Activated T-cell treated with anti-CD3 and anti-CD28 coated beads for 24 hours (primary cell): Measurements from ENCODE around the gene KCNJ16.
A peak's percentile ranks its signal among the peaks of the same experiment; 100 is the strongest.

Experiments
- DNase-seq: peaks from one replicate; pipeline ENCODE4 v3.0.0-alpha.2; 2020; ENCODE audit warnings: low read depth

The KCNJ16 gene

DNA sequence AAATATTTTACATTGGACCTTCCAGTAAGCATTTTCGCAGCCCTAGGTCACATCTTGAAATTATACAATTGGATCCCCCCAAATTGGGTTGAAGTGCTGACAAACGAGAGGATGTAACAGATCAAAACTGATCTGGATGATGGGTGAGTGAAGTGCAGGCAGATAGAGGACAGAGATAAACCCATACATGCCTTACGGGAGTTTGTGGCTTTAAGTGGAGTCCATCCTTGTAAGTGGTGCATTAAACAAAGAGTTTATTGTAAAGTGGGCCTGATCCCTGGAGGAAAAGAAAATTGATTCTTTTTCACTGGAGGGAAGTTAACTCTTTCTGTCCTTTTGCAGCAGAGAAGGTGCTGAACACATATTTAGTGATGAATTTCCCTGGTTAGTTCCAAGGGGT, 55.3 kb downstream of the KCNJ16 start:
- DNase-seq = no peak

DNA sequence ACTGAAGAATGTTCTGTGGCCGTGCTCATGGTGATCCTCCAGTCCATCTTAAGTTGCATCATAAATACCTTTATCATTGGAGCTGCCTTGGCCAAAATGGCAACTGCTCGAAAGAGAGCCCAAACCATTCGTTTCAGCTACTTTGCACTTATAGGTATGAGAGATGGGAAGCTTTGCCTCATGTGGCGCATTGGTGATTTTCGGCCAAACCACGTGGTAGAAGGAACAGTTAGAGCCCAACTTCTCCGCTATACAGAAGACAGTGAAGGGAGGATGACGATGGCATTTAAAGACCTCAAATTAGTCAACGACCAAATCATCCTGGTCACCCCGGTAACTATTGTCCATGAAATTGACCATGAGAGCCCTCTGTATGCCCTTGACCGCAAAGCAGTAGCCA, 57.5 kb downstream of the KCNJ16 start:
- DNase-seq = no peak

DNA sequence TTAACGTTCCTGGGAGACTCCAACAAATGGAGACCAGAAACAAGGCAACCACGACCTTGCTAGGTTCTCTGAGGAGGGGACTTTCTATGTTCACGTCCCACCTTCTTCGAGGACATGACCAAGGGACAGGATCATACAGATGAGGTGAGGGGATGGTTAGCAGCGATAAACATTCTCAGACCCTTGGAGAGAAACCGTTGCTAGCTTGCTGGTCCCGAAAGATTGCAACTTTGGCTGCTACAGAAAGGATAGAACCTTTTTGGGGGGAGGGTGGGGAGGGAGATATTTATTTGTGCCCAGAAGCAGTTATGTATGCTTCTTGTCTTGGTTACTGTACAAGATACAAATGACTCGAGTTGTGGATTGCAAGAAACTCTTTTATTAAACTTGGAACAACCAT, 59.0 kb downstream of the KCNJ16 start:
- DNase-seq = no peak

DNA sequence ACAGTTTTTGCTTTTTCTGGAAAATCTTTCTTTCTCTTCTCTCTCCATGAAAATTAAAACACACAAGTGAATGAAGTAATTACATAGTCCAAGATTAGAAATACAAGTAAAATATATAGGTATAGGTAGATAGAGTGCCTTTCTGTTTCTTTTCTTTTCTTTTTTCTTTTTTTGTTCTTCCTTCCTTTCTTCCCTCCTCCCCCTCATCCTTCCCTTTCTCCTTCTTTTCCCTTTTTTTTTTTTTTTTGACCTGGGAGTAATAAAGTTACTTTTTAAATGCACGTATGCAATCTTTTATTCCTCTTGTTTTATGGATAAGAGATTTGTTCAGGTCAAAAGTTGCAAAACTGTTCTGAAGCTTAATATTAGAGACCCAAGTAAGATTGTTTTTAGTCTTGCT, 59.8 kb downstream of the KCNJ16 start:
- DNase-seq = no peak

DNA sequence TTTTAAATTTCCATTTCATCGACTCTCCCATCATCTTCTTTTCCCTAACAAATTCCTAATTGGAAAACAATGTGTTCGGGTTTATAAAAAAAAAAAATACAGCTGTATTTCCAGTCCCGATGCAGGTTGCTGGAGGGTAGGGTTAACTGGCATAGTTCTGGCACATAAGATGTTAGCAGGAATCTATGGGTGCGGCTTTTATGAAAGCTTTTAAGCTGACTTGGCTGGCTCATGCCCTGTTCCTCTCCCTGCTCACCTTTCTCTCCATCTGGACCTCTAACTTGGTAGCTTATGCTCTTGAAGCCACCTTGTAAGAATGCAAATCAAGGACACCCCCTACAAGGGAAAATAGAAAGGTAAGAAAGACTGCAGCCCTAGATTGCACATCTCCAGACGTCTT, 61.1 kb downstream of the KCNJ16 start:
- no peak for DNase-seq

DNA sequence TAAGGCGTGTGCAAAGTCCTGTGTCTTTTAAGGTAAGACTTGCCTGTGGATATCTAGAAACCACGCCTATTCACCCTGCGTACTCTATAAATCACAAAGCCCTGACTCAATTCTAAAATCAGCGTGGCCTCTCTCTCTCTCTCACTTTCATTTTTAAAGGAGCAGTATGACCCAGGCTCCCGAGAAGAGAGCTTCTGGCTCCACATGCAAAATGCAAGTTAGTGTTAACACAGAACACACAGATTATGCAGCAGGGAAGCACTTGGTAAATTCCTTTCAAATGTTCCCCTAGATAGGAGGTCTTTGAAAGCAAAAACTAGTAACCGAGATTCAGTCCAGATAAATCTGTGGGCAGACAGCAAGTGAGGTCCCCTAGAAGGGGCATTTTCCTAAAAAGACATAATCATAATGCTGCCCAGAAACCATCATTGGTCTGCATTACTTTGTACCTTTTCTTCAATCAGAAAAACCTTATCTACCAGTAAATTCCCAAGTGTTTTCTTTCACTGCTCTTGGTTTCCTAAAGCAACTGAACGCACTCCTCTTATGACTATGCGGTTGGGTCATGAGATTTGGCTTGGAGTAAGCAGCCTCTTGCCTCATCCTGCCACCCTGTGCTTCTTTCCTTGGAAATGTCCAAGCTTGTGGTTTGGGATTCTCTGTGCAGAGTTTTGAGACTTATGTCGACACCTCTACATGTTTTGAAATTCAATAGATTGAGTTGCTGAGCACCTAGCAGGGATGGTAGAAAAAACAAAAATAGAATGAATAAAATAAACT, 62.6 kb downstream of the KCNJ16 start:
- DNase-seq = peak; percentile 5

DNA sequence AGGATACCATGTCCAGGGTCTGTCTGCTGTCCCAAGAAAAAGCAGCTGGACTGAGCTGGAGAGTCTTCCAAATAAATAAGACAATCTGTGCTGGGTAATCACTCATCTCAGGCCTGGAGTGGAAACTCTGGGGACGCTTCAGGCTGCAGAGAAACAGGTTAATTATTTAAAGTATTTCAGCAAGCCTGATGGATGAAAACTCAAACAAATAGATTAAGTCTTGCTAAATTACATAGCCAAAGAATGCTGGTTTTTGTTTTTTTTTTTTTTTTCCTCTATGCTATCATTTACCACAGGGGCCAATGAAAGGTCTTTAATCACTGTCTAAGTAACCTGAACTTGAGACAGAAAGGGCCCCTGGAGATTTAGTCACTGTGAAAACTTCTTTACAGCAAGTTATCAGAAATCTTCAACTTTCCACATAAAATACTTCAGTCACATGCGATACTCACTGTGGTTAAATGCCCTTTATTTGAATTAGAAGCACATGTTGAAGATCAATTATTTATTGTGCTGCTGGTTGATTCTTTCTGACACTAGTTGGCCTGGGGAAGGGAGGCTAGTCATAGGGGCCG, 63.4 kb downstream of the KCNJ16 start:
- no peak for DNase-seq

DNA sequence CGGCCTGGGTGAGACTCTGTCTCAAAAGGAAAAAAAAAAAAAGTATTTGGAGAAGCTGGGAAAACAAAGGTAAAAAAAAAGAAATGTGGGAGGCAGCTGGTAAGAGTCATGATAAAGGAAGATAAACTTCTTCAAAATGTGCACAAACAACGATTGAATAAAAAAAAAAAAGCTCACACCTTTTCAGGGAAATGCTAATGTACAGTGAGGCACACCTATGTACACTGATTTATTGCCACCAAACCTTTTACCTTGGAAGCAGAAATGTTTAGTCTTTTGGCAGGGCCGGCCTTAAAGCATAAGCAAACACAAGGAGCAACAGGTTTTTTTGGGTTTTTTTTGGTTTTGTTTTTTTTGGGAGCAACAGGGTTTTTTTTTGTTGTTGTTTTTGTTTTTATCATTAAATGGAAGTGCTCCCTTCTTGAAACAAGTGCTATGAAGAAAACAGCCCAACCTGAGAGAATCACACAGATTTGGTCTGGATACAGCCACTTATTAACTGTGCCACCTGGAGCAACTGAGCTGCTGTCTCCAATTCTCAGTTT, 64.5 kb downstream of the KCNJ16 start:
- no peak for DNase-seq

DNA sequence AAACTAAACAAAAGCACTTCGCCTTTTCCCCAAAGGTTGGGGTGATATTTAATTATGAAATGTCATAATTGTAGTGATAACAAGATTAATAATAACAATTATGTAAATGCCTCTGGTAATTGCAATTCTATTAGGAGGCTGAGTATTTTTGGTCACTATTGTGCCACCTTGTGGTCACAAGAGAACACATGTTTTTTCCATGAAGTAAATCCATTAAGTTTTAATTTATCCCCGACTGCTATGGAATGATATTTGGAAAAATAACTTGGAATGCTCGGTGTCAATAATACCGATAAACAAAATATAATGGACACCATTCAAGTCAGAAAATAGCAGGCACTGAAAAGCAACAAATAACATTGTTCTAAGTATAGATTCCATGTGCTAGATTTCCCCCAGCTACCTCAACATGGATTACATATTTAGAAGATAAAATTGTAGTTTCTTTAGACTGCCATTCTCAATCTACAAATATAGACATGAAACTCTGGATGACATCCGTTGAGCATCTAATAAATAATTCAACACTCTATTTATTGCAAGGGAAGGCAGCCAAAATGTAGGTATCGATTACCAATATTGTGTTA, 69.3 kb downstream of the KCNJ16 start:
- no peak for DNase-seq

DNA sequence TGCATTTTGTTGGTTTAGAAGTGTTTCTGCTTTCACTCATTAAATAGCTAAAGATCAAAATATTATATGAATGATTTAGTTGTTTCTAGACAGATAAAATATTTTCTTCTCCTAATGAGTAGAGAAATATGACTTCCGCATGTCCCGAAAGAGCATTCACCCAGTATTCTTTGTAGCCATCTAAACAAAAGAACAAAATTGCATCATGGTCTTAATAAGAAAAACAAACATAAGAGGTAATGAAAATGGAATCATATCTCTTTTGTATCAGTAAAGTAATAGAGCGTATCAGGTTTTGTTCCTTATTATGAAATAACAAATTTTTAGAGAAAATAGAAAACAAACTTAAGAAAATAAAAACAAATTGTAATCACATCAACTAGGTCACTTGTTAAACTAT, 78.2 kb downstream of the KCNJ16 start:
- DNase-seq = no peak

DNA sequence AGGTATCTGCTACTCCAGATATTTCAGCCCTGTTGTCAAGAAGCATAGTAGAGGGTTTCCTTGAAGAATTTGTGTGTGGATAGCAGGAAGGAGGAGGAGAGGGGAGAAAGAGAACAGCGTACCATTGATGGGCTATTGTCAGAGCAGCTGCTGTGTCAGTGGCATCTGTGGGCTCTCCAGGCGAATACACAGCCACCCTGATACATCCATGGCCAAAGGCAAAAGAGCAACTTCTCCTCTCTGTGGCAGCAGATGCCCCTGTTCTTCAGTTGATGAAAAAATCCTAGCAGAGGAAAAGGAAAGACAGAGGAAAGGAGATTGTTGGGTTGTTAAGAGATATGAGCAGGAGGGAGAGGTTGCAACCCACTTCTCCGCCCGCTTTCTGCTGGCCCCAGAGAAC, 82.1 kb downstream of the KCNJ16 start:
- DNase-seq = no peak

DNA sequence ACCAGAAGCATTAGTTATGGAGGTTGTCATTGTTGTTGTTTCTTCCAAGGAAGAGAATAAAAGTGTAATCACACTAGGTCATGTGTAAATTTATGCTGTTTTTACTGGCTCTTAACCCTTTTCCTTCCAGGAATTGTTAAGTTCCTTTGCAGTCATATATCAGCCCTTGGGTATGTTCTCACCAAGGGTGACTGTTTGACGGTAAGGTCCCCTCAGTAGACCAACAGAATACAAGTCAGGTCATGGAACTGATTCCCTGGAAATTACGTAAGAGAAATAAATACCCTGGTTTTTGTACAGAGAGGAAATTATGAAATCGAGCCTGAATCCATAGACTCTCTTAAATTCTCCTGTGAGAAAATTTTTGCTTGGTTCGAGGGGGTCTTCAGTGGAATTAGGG, 83.2 kb downstream of the KCNJ16 start:
- DNase-seq = no peak

DNA sequence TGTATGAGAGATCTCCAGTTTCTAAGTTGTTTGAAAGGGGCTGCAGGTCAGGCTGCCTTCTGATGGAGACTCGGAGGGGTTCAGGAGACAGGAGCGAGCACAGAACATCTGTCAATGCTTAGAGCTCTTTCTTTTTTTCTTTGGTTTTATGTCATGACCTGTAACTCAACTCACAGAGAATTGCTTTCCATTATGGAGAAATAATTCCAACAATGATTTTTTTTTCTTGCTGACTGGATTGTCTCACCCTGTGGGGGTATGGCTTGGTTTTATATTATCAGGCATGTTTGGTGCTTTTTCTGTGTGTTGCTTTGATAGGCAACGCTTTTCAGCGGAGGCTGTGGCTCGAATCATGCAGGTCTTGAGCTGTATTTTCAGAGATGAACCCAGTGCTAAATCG, 83.6 kb downstream of the KCNJ16 start:
- DNase-seq = no peak

DNA sequence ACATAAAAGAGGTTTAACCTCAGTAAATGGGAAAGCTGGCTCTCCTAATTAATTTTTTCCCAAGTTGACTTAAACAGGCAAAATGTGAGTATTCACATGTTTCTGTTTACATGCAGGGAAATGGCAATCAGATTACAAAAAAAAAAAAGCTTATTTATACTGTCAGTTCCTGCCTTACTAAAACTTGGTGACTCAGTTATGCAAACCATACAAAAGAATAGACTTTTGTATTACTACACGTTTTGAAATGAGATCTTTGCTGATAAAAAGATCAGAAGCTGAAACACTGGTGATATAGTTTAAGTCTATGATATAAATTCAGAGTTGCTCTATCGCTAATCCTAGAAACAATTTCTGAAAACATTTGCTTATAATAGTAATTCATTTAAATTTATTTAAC, 85.0 kb downstream of the KCNJ16 start:
- DNase-seq = no peak

DNA sequence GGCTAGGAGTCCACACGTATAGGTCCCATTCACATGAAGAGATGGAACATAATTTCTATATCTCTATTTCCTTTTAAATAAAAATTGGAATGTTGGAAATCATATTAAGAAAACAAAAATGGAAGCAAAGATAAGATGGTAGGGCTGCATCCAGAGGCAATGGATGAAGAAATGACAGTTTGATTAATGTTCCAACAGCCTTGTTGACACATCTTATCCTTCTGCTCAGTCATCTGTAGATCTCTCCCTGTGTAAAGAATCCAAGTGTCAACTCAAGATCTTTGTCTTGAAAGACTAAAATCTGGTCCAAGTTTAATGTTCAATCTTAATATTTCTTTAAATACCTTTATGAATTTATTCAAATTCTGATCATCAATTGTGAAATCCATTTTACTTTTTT, 86.5 kb downstream of the KCNJ16 start:
- DNase-seq = no peak

DNA sequence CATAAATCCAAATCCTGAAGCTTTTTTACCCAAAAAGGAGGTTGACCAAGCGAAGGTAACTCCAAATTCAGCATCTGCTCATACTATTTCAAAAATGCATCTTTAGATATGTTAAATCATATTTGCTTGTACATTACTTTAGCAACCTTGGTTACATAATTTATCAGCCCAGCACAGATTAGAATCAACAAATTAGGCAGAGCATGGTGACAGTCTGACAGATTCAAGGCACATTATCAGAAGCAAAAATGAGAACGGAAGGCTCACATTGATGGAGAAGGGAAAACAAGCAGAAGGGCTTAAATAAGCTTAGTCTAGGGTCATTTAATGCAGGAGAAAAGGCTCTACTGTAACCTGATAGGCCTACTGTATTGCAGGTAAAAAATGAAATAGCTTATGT, 90.4 kb downstream of the KCNJ16 start:
- no peak for DNase-seq

DNA sequence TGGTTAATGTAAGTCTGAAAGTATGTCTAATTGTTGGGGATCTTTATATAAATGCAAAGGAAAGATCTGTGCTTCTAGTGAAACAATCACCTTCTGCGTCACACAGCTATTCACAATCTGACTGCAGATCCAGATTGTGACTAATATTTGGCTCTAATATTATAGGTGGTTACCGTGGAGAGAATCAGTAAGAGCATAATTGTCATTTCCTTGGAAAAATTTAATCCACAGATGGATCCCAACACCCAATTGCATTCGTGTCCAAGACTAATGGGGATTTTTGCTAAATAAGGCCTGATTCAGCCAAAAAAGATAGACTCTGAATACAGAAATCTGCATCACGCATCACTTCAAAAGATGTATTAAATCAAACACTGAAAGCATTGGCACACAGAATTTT, 91.6 kb downstream of the KCNJ16 start:
- DNase-seq = no peak

DNA sequence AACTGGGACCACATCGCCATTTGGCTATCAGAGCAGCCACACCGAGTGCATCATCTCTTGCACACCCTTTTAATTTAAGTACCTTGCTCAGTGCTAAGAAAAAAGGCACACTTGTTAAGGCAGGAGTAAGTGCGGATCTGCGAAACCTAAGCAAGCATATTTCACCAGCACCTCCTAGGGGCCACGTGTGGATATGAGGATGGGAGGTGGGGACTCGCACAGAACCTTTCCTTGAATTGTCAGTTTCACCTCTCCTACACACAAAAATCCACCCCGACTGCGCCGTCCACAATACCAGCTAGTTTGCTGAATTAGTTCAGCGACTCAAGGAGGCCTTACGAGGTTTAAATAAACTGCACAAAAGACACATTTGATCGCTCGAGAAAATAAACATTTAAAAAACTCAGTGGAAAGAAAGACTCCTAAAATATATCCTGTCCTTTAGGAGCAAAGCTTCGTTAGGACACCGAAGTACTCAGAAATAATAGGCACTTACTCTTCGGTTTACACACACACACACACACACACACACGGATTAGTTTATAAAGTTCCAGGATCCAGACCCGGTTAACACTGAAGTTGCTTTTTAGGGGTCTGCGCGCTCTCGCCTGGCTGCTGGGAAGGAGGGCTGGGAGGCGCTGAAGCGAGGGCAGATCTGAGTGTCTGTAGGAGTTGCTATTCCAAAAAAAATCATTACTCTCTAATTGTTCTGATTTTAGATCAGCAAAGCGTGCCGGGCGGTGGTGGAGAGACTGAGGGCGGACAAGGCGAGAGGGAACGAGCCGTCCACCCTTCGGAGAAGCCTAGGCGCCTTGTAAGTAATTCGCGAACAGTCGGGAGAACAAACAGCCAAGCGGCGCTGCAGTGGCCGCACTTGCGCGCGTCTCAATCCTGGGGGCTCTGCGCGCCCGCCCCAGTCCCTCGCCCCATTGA, 93.3 kb downstream of the KCNJ16 start:
- no peak for DNase-seq

DNA sequence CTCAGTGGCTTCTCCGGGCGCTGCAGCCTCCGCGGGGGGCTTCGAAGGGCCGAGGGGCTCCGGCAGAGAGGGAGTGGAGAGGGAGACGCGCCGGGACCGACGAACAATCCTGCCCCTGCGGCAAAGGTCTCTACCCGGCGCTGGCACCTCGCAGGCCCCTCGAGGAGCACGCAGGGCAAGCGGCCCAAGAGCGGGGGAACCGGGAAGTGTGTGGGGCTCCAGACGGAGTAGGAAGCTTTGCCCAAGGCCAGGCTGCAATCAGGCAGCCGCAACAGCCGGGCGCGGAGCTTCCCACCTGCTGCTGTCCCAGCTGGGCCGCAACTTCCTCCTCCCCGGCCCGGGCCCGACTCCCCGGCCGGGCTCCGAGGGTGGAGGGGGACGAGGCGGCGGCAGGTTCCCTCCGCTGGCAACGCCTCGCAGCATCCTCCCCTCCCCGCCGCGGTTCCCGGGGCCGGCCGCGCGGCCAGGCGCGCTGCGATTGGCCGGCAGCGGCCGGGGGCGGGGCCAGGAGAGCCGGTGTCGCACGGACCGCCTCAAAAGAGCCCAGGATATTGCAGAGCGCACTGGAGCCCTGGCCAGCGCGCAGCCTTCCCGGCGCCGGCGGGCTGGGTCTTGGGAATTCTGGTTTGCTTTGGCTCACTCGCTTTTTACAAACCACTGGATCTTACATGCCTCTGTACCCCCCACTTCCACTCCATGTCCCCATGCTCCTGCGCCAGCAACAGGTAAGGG, 94.1 kb downstream of the KCNJ16 start, which contains the start of gene KCNJ2:
Gene KCNJ2 (plus strand): TSS at position 556 of the 732 bp plus-strand sequence. CDS start 5,508 bp downstream, outside the sequence.
- peak; percentile 27 for DNase-seq

DNA sequence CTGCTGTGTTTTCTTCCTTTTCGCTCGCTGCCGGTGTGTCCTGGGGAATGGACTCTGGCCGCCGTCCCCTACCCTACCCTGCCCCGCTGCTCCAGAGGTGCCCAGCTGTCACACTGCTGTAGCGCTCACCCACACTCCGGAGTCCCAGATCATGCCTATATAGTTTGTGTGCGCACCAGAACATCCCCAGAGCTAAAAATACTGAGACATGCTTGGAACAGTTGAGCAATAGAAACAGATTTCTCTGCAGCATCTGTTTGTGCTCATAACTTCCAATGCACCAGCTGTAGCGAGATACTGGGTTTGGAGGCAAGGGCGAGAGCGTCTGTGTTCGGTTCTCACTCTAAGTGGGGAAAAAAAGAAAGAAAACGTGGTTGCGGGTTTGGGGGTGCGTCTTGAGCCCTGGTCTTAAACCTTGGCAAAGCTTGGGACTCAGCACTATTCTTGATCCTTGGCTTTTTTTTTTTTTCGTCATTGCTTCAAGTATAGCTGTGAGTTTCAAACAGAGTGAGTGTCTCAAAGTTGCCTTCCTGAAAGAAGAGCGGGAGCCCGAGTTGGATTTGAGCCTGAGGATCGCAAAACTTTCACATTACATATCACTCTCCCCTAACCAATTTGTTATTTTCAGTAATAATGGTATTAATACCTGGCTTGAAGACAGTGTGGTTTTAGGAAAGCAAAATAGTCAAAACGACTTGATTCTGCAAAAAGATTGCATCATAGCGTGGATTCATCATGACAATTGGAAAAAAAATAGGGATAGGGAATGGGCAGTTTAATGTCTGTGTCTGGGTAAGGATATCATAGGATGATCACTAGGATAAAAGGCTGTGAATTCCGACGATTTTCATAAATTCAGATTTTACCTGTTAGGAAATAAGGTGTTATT, 94.9 kb downstream of the KCNJ16 start:
- no peak for DNase-seq
